Fibroblast of lung (primary cell): ENCODE measurements around the gene SEC23A.

Experiments used
- EZH2 ChIP-seq: IDR thresholded peaks from 2 replicates; pipeline ENCODE4 v1.5.1; 2012; ENCODE audit warnings: low read length, control low read depth, mild to moderate bottlenecking; ENCODE audit errors: missing control alignments
- TF ChIP-seq, protein P1 (sequence below), 2 donors: IDR thresholded peaks in 1 of 2; conservative IDR thresholded peaks in 1 of 2; 1 replicate in 1 of 2; 2 replicates in 1 of 2; pipeline ENCODE4 v1.5.1; 2011 to 2012; ENCODE audit warnings: low read length in 2 of 2, control low read depth in 1 of 2, inconsistent platforms in 1 of 2, low read depth in 1 of 2, mild to moderate bottlenecking in 1 of 2

DNA sequence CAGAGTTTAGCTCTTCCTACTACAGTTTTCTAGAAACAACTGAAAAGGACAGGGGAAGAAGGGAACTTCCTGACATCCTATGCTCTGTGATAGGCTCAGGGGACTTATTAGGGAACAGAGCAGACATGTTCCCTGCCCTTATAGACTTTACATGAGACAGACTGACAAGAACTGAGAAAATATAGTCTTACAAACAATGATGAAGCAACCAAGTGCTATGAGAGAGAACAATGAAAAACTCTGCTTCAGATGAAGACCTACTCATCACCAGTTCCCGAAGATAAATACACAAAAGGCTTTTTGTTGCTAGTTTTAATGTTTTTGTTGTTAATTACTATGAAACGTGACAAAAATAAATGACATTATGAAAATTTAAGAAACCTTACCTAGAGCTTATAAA, 115.3 kb downstream of the SEC23A start:
- TF ChIP-seq, protein P1, sequence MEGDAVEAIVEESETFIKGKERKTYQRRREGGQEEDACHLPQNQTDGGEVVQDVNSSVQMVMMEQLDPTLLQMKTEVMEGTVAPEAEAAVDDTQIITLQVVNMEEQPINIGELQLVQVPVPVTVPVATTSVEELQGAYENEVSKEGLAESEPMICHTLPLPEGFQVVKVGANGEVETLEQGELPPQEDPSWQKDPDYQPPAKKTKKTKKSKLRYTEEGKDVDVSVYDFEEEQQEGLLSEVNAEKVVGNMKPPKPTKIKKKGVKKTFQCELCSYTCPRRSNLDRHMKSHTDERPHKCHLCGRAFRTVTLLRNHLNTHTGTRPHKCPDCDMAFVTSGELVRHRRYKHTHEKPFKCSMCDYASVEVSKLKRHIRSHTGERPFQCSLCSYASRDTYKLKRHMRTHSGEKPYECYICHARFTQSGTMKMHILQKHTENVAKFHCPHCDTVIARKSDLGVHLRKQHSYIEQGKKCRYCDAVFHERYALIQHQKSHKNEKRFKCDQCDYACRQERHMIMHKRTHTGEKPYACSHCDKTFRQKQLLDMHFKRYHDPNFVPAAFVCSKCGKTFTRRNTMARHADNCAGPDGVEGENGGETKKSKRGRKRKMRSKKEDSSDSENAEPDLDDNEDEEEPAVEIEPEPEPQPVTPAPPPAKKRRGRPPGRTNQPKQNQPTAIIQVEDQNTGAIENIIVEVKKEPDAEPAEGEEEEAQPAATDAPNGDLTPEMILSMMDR (conservative IDR thresholded peaks at IDR 0.05 in 1 of 2, IDR thresholded peaks at IDR 0.05 in 1 of 2; ENCODE audit: low read depth in 1 of 2, low read length in 2 of 2), result no peak
- no peak for TF ChIP-seq EZH2
